Stimulated activated CD4-positive, alpha-beta T cell treated with anti-CD3 and anti-CD28 coated beads, Interleukin-2, amount 100 ng/mL, for 24 hours (primary cell): ENCODE measurements around the gene DNAJC12.

Experiments
- DNase-seq, 2 donors: peaks; one replicate each; pipeline ENCODE4 v3.0.0-alpha.2; 2020

DNAJC12 gene

DNA sequence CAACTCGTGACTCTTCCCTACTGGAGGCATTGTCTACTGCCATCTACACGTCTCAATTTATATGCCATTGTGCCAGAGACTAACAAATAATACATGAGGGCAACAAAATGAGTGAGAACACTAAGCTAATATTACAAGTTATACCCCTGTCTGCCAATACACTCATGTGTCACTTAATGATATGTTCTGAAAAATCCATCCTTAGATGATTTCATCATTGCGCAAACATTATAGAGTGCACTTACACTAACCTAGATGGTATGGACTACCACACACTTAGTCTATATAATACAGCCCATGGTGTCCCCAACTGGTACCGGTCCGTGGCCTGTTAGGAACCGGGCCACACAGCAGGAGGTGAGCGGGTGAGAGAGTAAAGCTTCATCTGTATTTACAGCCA, 77.7 kb downstream of the DNAJC12 start:
- DNase-seq: no peak
